HG02610 (cell line): ENCODE results near the gene SLC40A1.

ENCODE experiments used
- ATAC-seq: cut with Tn5 transposase; IDR thresholded peaks from one replicate; pipeline ENCODE4 v1.9.1; 2021; ENCODE audit warnings: mild to moderate bottlenecking, moderate library complexity; ENCODE audit not compliant: unreplicated experiment

Gene SLC40A1

DNA sequence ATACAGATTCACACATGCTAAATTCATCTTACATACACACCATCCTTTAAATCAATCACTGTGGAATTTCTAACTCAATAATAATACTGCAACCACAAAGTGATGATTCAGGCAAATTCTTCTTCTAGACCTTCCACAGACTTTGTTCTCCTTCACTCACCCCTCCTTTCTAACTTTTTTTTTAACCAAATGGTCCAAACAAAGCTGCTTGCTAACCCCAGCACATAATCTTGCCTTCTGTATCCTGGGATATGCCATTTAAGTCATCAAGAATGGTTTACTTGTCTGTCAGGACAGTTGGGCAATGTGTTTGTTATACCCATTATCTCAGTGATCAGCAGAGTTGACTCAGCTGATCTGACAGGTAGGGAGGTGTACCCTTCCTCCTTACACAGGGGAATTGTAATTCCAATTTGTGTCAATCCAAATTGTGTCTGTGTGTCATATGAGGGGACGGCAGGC is 10.0 kb downstream of the SLC40A1 start:
- ATAC-seq, result no peak

- ATAC-seq, result peak; percentile 56
Observed at GRCh38 chr2:189569295-189569910, 11.2 kb downstream of the SLC40A1 start.

- no peak for ATAC-seq
Observed at GRCh38 chr2:189566046-189566445, 14.5 kb downstream of the SLC40A1 start.

DNA sequence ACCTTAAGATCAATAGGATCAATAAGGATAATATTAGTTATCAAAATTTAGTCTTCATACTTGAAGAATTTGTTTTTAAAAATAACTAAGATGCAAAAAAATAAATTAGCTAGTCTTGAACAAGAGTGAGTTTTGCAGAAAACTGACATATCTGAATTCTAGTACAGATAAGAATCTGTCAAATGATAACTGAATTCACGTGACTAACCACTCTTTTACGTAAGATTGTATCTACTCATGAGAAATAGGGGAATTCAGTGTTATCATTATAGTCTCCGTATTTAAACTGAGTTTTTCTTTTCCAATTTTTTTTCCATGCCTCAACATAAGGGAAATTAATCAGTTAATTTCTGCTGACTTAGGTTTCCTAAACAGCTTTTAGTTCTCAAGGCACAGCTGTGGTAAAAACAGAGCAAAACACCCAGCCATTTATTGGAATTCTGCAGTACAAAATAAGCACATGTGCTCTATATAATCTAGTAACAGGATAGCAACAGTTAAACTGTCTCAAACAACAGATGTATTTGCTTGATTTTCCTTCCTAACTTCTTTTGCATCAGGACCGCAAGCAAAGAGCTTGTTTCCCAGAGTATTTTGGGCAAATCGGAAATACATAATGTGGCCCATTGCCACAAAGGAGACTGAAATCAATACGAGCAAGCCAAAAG is 19.1 kb downstream of the SLC40A1 start:
- no peak for ATAC-seq

DNA sequence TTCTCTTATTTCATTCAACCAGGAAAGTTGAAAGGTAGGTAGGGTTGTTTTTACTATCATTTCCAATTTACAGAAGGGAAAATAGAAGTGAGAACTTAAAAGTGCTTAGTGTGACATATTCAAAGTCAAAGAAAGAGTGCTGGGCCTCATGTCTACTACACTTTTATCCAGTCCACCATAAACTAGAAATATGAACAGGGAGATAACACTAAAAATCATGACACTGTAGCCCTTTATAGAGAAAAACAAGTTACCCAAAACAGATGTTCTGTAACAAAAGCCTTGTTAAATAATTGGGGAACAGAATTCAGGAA is 20.4 kb downstream of the SLC40A1 start:
- no peak for ATAC-seq

- no peak for ATAC-seq
Observed at GRCh38 chr2:189559579-189560272, 20.9 kb downstream of the SLC40A1 start.

DNA sequence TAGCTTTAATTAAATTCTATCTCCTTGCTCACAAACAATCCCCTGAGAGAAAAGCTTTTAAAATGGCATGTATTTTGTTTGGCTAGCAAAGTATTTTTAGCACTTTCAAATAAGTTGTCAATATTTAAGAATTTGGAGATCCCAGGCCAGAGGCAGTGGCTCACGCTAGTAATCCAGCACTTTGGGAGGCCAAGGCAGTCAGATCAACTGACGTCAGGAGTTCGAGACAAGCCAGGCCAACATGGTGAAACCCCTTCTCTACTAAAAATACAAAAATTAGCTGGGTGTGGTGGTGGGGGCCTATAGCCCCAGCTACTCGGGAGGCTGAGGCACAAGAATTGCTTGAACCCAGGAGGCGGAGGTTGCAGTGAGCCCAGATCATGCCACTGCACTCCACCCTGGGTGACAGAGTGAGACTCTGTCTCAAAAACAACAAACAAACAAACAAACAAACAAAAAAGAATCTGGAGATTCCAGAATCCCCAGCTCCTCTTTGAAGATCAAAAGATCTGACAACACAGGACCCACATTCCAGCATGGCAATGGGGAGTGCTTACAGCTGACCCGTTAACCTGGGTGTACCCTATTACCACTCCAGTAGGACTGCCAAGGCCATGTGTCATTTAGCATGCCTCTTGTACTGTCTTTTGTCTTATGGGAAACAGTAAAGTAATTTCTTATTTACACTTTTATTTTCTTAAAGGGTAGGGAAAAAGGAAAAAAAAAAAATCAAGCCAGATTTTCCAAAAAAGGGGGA is 21.9 kb downstream of the SLC40A1 start:
- ATAC-seq, result no peak

- no peak for ATAC-seq
Observed at GRCh38 chr2:189557373-189557772, 23.2 kb downstream of the SLC40A1 start.

DNA sequence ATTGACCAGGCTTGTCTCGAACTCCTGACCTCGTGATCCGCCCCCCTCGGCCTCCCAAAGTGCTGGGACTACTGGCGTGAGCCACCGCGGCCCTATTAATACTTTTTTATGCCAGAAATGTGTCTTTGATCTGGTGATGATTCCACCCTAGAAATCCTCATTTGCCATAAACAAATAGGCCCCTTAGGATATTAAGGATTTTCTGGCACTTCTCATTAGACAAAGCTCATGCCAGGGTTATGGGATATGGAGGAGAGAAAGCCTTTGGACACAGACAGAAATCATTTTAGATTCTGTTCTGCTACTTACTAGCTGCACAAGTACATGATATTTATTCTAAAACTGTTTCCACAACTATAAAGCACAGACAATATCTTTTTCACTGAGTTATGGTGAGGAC is 24.1 kb downstream of the SLC40A1 start:
- ATAC-seq, result no peak

- ATAC-seq, result no peak
Observed at GRCh38 chr2:189555232-189555631, 25.4 kb downstream of the SLC40A1 start.

GRCh38 chr2:189553504-189554088 is 27.0 kb downstream of the SLC40A1 start:
- ATAC-seq, result no peak

GRCh38 chr2:189552991-189553404 is 27.6 kb downstream of the SLC40A1 start:
- no peak for ATAC-seq

- no peak for ATAC-seq
Observed at GRCh38 chr2:189552334-189552990, 28.1 kb downstream of the SLC40A1 start.

- no peak for ATAC-seq
Observed at GRCh38 chr2:189551808-189552207, 28.8 kb downstream of the SLC40A1 start.

- ATAC-seq, result no peak
Observed at GRCh38 chr2:189549449-189549832, 31.1 kb downstream of the SLC40A1 start.

DNA sequence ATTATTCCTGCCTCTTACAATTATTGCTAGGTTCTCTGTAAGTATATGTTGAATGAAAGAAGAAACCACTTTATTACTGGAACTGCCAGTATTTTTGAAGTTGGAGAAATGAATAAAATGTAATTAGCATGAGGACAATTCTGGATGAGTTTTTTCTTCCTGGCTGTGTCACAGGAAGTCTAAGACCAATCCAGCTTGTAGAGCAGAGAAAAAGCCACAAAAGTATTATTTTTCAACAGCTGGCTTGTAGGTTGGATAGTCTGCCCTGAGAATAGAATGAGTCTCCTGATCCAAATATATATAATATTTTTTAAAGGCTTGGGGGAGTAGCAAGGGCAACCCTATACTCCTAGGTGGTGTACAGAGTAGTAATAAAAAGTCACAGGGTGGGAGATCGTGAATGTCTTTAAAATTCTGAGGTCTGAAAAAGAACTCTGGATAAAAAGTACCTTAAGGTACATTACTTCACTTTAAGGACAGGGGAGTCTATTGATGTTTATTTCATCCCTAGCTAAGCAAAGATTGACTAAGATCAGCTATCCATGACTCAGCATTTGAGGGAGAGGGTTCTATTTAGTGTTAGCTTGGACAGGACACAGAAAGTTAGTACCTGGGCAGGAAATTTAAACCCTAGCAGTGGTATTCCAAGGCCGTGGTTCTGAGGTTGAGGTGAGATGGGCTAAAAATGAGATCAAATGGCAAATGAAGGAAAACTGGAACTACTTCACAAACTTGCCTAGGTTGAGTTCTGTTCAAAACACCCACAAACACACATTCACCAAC is 31.7 kb downstream of the SLC40A1 start:
- ATAC-seq, result no peak

GRCh38 chr2:189545418-189545817 is 35.2 kb downstream of the SLC40A1 start:
- ATAC-seq, result no peak

DNA sequence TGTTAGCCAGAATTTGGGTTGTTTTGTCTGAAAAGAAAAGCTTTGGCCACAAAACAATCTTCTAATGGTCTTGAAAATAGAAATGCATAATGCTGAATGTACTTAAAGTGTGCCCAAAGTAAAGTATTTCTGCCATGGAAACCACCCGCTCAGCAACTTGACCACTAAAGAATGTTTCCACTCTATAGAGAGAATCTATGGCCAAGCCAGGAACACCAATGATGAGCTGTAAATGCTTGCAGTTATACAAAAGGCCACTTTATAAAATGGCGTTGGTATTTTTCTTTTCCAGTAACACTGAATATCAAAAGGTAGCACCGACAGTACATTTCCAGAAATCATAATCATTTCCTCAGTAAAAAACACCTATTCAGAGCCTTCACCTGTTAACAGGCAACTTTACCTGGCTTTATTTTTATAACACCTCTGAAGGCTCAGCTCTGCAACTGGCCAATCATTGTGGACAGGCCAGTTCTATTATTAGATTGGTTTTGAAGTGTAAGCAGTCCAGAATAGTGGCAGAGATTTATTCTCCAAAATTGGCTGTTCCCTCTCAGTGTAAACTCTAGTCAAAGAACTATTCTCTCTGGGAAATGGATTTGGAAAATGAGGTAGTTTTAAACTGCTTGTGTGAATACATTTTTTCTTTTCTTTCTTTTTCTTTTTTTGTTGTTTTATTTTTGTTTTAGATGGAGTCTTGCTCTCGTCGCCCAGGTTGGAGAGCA is 36.1 kb downstream of the SLC40A1 start:
- no peak for ATAC-seq

- ATAC-seq, result no peak
Observed at GRCh38 chr2:189543367-189543766, 37.2 kb downstream of the SLC40A1 start.
